ENCODE data around the gene HACL1.

- TF ChIP-seq, protein P1, sequence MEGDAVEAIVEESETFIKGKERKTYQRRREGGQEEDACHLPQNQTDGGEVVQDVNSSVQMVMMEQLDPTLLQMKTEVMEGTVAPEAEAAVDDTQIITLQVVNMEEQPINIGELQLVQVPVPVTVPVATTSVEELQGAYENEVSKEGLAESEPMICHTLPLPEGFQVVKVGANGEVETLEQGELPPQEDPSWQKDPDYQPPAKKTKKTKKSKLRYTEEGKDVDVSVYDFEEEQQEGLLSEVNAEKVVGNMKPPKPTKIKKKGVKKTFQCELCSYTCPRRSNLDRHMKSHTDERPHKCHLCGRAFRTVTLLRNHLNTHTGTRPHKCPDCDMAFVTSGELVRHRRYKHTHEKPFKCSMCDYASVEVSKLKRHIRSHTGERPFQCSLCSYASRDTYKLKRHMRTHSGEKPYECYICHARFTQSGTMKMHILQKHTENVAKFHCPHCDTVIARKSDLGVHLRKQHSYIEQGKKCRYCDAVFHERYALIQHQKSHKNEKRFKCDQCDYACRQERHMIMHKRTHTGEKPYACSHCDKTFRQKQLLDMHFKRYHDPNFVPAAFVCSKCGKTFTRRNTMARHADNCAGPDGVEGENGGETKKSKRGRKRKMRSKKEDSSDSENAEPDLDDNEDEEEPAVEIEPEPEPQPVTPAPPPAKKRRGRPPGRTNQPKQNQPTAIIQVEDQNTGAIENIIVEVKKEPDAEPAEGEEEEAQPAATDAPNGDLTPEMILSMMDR (IDR thresholded peaks at IDR 0.05): no peak
- TF ChIP-seq POLR2AphosphoS5 (IDR thresholded peaks at IDR 0.05) (no peak), POLR2A (IDR thresholded peaks at IDR 0.05; ENCODE audit: low read depth) (no peak), EP300 (IDR thresholded peaks at IDR 0.05) (no peak)
Observed at GRCh38 chr3:15575446-15575845, 25.9 kb downstream of the HACL1 start.
